ENCODE data around the gene RASA1.

The RASA1 gene

DNA sequence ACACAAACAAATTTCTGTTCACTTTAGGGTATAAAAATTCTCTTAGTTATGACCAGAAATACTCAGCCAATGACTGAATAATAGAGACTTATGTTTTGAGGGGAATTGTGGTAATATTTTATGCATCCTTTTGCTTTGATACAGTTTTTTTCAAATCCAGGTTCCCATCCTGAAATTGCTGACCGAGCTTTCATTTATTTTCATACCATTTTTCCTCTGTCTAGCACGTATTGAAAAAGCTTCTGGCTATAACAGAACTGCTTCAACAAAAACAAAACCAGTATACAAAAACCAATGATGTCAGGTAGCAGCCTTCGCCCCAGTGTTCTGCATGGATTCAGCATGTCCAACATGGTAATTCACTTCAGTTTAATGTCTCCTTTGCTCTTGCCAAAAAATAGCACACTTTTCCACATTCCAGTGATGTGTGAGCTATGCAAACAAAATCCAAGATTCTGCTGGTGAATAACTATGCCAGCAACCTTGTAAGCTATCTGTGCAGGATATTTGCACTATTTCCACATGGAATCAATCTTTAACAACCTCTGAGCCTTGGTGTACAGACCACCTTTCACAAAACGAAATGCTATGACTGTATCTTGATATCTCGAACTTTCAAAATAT is 123.0 kb downstream of the RASA1 start:
- TF ChIP-seq EZH2phosphoT487 (IDR thresholded peaks at IDR 0.05; ENCODE audit: borderline replicate concordance, low read length) = no peak
- TF ChIP-seq, protein P1, sequence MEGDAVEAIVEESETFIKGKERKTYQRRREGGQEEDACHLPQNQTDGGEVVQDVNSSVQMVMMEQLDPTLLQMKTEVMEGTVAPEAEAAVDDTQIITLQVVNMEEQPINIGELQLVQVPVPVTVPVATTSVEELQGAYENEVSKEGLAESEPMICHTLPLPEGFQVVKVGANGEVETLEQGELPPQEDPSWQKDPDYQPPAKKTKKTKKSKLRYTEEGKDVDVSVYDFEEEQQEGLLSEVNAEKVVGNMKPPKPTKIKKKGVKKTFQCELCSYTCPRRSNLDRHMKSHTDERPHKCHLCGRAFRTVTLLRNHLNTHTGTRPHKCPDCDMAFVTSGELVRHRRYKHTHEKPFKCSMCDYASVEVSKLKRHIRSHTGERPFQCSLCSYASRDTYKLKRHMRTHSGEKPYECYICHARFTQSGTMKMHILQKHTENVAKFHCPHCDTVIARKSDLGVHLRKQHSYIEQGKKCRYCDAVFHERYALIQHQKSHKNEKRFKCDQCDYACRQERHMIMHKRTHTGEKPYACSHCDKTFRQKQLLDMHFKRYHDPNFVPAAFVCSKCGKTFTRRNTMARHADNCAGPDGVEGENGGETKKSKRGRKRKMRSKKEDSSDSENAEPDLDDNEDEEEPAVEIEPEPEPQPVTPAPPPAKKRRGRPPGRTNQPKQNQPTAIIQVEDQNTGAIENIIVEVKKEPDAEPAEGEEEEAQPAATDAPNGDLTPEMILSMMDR (IDR thresholded peaks at IDR 0.05; ENCODE audit: low read depth, low read length, poor library complexity, severe bottlenecking) = no peak
- Histone ChIP-seq H3K9me2 (replicated peaks; ENCODE audit: control insufficient read depth, low read length) (no peaks in the 10 kb centered on the region), H3F3A (ENCODE audit: control insufficient read depth, insufficient read depth) (no peaks in the 10 kb centered on the region), H3K27ac (ENCODE audit: low read depth, low read length) (no peak overlapping the region), H3K79me2 (ENCODE audit: control insufficient read depth, low read length) (no peaks in the 10 kb centered on the region), H3K9me3 (ENCODE audit: control insufficient read depth, insufficient read depth, low read length) (no peaks in the 10 kb centered on the region), H3K4me1 (ENCODE audit: control insufficient read depth, low read length) (no peaks in the 10 kb centered on the region), H3K4me3 (ENCODE audit: low read length) (no peak overlapping the region), H3K4me2 (ENCODE audit: low read length) (no peak overlapping the region), H4K20me1 (ENCODE audit: control insufficient read depth, insufficient read depth, low read depth, low read length) (no peaks in the 10 kb centered on the region), H3K36me3 (ENCODE audit: control insufficient read depth, low read length) (peaks cover 98% of the 10 kb centered on the region), H3K27me3 (ENCODE audit: control insufficient read depth, low read length) (no peaks in the 10 kb centered on the region)

DNA sequence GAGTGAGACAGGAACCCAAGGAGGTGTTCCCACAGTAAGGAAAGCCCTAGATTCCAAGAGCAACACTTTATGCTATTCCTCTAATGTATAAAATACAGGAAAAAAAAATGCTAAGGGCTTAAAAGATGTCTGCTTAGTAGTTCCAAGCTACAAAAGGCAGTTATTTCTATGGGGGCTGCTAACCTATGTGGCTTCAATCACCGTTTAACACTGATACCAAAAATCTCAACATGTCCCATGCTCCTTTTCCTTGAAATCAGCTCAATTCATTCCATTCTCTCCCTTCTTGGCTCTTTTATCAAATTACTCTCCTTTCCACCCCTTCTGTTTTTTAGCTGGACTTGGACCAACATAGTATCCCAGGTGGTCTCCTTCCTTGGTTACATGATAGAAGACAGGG is 124.5 kb downstream of the RASA1 start:
- H3K4me1 ChIP-seq (ENCODE audit: control insufficient read depth, low read length) = no peaks in the 10 kb centered on the region

DNA sequence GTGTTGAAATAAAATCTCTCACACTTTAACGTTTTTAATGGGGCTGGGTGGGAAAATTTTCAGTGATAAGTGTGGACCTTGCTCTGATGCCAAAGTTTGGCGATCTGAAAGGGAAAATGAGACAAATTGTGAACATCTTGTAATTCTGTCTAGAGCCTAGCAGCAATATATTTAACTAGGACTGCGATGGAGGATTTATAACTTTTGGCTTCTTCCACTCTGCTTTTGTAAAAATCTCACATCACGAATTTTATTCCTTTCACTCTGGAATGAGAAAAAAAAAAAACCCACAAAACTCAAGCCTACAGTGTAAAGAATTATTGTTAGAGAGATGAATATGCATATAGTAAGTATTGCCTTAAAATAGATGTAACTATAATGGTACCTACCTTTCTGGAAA is 125.1 kb downstream of the RASA1 start:
- no peak overlapping the region for H3K4me3 ChIP-seq (ENCODE audit: low read length)
- no peaks in the 10 kb centered on the region; the same call in 1 of the 2 replicates for H3F3A ChIP-seq (ENCODE audit: control insufficient read depth, insufficient read depth)
- no peaks in the 10 kb centered on the region for H3K4me1 ChIP-seq (ENCODE audit: control insufficient read depth, low read length)
- no peaks in the 10 kb centered on the region for H3K27me3 ChIP-seq (ENCODE audit: control insufficient read depth, low read length)
- H3K9me3 ChIP-seq (ENCODE audit: control insufficient read depth, insufficient read depth, low read length) = no peaks in the 10 kb centered on the region
- H3K36me3 ChIP-seq (ENCODE audit: control insufficient read depth, low read length) = peaks cover 95% of the 10 kb centered on the region
- TF ChIP-seq EZH2phosphoT487 (IDR thresholded peaks at IDR 0.05; ENCODE audit: borderline replicate concordance, low read length) = no peak
- TF ChIP-seq, protein P1 (IDR thresholded peaks at IDR 0.05; ENCODE audit: low read depth, low read length, poor library complexity, severe bottlenecking) = no peak
- H3K27ac ChIP-seq (ENCODE audit: low read depth, low read length) = no peak overlapping the region
- H3K79me2 ChIP-seq (ENCODE audit: control insufficient read depth, low read length) = peaks cover 4% of the 10 kb centered on the region
- no peaks in the 10 kb centered on the region for H3K9me2 ChIP-seq (replicated peaks; ENCODE audit: control insufficient read depth, low read length)
- no peaks in the 10 kb centered on the region for H4K20me1 ChIP-seq (ENCODE audit: control insufficient read depth, insufficient read depth, low read depth, low read length)
- no peak overlapping the region for H3K4me2 ChIP-seq (ENCODE audit: low read length)

More for the DNA sequence above, 124.5 kb downstream of the RASA1 start:
- Histone ChIP-seq H3K9me2 (replicated peaks; ENCODE audit: control insufficient read depth, low read length) (no peaks in the 10 kb centered on the region), H3K4me2 (ENCODE audit: low read length) (no peak overlapping the region), H3K27me3 (ENCODE audit: control insufficient read depth, low read length) (no peaks in the 10 kb centered on the region), H3F3A (ENCODE audit: control insufficient read depth, insufficient read depth) (no peaks in the 10 kb centered on the region), H4K20me1 (ENCODE audit: control insufficient read depth, insufficient read depth, low read depth, low read length) (no peaks in the 10 kb centered on the region), H3K79me2 (ENCODE audit: control insufficient read depth, low read length) (no peaks in the 10 kb centered on the region), H3K36me3 (ENCODE audit: control insufficient read depth, low read length) (peaks cover 96% of the 10 kb centered on the region), H3K4me3 (ENCODE audit: low read length) (no peak overlapping the region), H3K9me3 (ENCODE audit: control insufficient read depth, insufficient read depth, low read length) (no peaks in the 10 kb centered on the region), H3K27ac (ENCODE audit: low read depth, low read length) (no peak overlapping the region)
- TF ChIP-seq, protein P1 (IDR thresholded peaks at IDR 0.05; ENCODE audit: low read depth, low read length, poor library complexity, severe bottlenecking) = no peak
- TF ChIP-seq EZH2phosphoT487 (IDR thresholded peaks at IDR 0.05; ENCODE audit: borderline replicate concordance, low read length) = no peak

All from DOHH2 (cell line).